Natural killer cell (primary cell): Measurements from ENCODE around the gene RNF7. TPM values are rescaled to one million over a fixed set of nuclear protein-coding genes. Genes with fewer than 3 reads are reported as not detected.

ENCODE experiments used
- ATAC-seq, 3 donors: fragments of 150-1000 bp in 2 of 3; fragments of 200-7000 bp in 1 of 3; cut with Tn5 transposase; 1 replicate in 1 of 3; 2 replicates in 2 of 3; pipeline ENCODE4 v1.10.0; 2021; ENCODE audit warnings: mild to moderate bottlenecking in 2 of 3, moderate library complexity in 2 of 3
- DNase-seq, 2 donors: peaks; one replicate each; pipeline versions ENCODE4 v3.0.0 to v3.0.0-alpha.2; 2013 to 2021; ENCODE audit warnings: mixed read lengths in 1 of 2
- H3K27ac ChIP-seq: one replicate; pipeline ENCODE4 v1.5.1; 2013; ENCODE audit warnings: mild to moderate bottlenecking, low read length
- H3K27me3 ChIP-seq: one replicate; pipeline ENCODE4 v1.6.1; 2013; ENCODE audit warnings: low read length; ENCODE audit not compliant: control insufficient read depth, insufficient read depth
- H3K36me3 ChIP-seq: one replicate; pipeline ENCODE4 v1.6.1; 2013; ENCODE audit warnings: low read length; ENCODE audit not compliant: control insufficient read depth, insufficient read depth
- H3K4me1 ChIP-seq: one replicate; pipeline ENCODE4 v1.6.1; 2013; ENCODE audit warnings: low read length; ENCODE audit not compliant: control insufficient read depth, insufficient read depth
- H3K4me3 ChIP-seq: one replicate; pipeline ENCODE4 v1.5.1; 2013; ENCODE audit warnings: low read length
- H3K9me3 ChIP-seq: one replicate; pipeline ENCODE4 v1.6.1; 2013; ENCODE audit warnings: low read length; ENCODE audit not compliant: control insufficient read depth, insufficient read depth
- H3K27ac Mint-ChIP-seq, 2 donors: one replicate each; pipeline ENCODE4 v1.8.0; 2022; ENCODE audit warnings: mild to moderate bottlenecking in 2 of 2, mixed read lengths in 2 of 2, moderate library complexity in 1 of 2
- H3K27me3 Mint-ChIP-seq, 2 donors: one replicate each; pipeline ENCODE4 v1.8.0; 2022; ENCODE audit warnings: low read depth in 2 of 2, mixed read lengths in 2 of 2
- H3K36me3 Mint-ChIP-seq: one replicate; pipeline ENCODE4 v1.8.0; 2022; ENCODE audit warnings: mixed read lengths
- H3K4me1 Mint-ChIP-seq, 2 donors: one replicate each; pipeline ENCODE4 v1.8.0; 2022; ENCODE audit warnings: mixed read lengths in 2 of 2
- H3K4me3 Mint-ChIP-seq: one replicate; pipeline ENCODE4 v1.8.0; 2022; ENCODE audit warnings: mild to moderate bottlenecking, moderate library complexity, mixed read lengths
- H3K9me3 Mint-ChIP-seq, 2 donors: one replicate each; pipeline ENCODE4 v1.8.0; 2022; ENCODE audit warnings: mixed read lengths in 2 of 2
- WGBS: methylation state at CpG from one replicate; pipeline ENCODE4 v1.1.7; 2013; ENCODE audit warnings: missing lambda C conversion rate; ENCODE audit not compliant: insufficient coverage; 5-methylcytosine and 5-hydroxymethylcytosine counted together
- intact Hi-C: fragments of 100-400 bp; cut with micrococcal nuclease; formaldehyde crosslinking; loops from one replicate; pipeline ENCODE4 v1.14.2; 2022
- total RNA-seq, 4 donors: library from RNA; stranded (reverse); fragments of 120-200 nt in 1 of 4; gene quantifications; one replicate each; pipeline versions ENCODE4 v1.2.3 to v1.2.4, GENCODE V29; 2013 to 2022
- TF ChIP-seq, protein P1 (sequence below): fragments of 200-600 bp; IDR thresholded peaks from one replicate; pipeline ENCODE4 v1.8.0; 2022; ENCODE audit warnings: antibody characterized with exemption

The RNF7 gene
- total RNA-seq, 3 donors from 2014 or later (not counting 1 experiment from before 2014, with no cell fraction given) = 65.0 to 75.0 (median 73.4) TPM

DNA sequence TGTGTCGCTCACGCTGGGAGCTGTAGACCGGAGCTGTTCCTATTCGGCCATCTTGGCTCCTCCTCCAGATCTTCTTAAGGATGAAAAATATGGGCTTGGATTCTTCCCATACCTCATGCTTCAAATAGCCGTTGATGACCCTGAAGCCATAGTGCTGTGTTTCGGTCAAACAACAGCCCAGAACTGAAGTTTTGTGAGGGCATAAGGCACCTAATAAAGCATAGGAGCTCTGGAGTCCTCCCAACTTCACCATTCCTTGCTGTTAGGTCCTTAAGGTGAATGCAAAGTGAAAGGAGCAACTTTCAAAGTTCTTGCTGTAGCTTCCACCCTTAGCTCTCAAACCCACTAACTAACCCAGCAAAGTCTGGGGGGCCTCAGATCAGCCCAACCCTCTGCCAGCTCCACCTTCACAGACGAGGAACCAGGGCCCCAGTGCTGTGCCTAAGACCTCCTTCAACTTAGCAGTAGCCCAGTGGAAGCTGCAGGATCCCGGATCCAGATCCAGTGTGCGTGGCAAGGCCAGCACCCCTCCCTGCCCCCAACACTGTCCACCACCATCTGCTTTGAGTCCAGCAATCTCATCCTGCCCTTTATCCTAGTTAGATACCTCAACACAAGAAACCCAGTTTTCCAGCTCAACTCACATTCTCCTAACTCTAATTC, 25.1 kb downstream of the RNF7 start, which contains the start of gene GRK7:
Gene GRK7 (plus strand): TSS at position 321 of the 663 bp plus-strand sequence. CDS start 14,877 bp downstream, outside the sequence.
- H3K9me3 ChIP-seq = no peaks in the 10 kb centered on the region
- ATAC-seq = no peak
- no peak within 1 kb of the TSS for H3K27ac Mint-ChIP-seq
- H3K27me3 Mint-ChIP-seq = no peaks in the 10 kb centered on the region
- no peaks in the 10 kb centered on the region for H3K27me3 ChIP-seq
- H3K27ac ChIP-seq = no peak within 1 kb of the TSS
- H3K36me3 ChIP-seq = no peaks in the 10 kb centered on the region
- H3K4me3 ChIP-seq = no peak within 1 kb of the TSS
- H3K9me3 Mint-ChIP-seq = no peaks in the 10 kb centered on the region
- intact Hi-C loops = no loop called here
- no peaks in the 10 kb centered on the region for H3K4me1 Mint-ChIP-seq
- H3K4me3 Mint-ChIP-seq = no peak within 1 kb of the TSS
- DNase-seq = no peak
- WGBS = 94% methylated on average over 8 of the region's 9 CpGs
- TF ChIP-seq, protein P1, sequence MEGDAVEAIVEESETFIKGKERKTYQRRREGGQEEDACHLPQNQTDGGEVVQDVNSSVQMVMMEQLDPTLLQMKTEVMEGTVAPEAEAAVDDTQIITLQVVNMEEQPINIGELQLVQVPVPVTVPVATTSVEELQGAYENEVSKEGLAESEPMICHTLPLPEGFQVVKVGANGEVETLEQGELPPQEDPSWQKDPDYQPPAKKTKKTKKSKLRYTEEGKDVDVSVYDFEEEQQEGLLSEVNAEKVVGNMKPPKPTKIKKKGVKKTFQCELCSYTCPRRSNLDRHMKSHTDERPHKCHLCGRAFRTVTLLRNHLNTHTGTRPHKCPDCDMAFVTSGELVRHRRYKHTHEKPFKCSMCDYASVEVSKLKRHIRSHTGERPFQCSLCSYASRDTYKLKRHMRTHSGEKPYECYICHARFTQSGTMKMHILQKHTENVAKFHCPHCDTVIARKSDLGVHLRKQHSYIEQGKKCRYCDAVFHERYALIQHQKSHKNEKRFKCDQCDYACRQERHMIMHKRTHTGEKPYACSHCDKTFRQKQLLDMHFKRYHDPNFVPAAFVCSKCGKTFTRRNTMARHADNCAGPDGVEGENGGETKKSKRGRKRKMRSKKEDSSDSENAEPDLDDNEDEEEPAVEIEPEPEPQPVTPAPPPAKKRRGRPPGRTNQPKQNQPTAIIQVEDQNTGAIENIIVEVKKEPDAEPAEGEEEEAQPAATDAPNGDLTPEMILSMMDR = no peak
- H3K36me3 Mint-ChIP-seq = no peaks in the 10 kb centered on the region
- no peaks in the 10 kb centered on the region for H3K4me1 ChIP-seq

DNA sequence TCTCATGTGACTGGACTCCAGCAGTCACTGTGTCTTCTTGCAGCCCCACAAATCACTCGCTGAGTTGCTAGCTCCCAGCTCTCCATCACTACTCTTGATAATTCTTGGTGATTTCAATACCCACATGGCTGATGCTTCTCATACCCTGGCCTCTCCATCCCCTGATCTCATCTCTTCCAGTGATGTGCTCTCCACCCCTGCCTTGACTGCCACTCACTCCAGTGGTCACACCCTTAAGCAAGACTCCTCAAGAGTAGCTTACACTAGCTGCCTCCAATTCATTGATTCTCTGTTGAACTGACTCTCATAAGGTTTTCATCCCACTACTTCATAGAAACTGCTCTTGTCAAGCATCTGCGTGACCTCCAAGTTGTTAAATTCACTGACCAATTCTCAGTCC, 25.9 kb downstream of the RNF7 start:
- H3K9me3 Mint-ChIP-seq = no peaks in the 10 kb centered on the region
- no peaks in the 10 kb centered on the region for H3K4me1 ChIP-seq
- H3K4me1 Mint-ChIP-seq = no peaks in the 10 kb centered on the region
- no peaks in the 10 kb centered on the region for H3K9me3 ChIP-seq
- ATAC-seq (no peak), DNase-seq (no peak)
- no peak overlapping the region for H3K27ac Mint-ChIP-seq
- WGBS = 96% methylated on average over 2 of the region's 2 CpGs
- TF ChIP-seq, protein P1 = no peak
- intact Hi-C loops = no loop called here
- H3K27me3 Mint-ChIP-seq = no peaks in the 10 kb centered on the region
- no peak overlapping the region for H3K27ac ChIP-seq
- no peaks in the 10 kb centered on the region for H3K27me3 ChIP-seq
- no peaks in the 10 kb centered on the region for H3K36me3 ChIP-seq
- no peak overlapping the region for H3K4me3 ChIP-seq
- H3K36me3 Mint-ChIP-seq = no peaks in the 10 kb centered on the region
- no peak overlapping the region for H3K4me3 Mint-ChIP-seq

DNA sequence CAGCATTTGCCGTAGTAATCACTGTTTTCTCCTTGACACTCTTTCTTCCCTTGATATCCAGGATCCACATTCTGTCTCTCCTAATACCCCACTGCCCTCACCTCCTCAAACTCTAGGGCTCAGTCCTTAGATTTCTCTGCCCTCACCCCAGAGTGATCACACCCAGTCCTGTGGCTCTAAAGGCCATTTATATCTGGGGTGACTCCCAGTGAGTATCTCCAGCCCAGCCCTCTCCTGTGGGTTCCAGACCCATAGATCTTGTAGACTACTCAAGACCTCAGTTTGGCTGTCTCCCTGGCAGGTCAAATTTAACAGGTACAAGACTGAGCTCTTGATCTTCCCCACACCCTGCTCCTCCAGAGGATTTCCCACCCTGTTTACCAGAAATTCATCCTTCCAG, 26.4 kb downstream of the RNF7 start:
- Histone ChIP-seq H3K27me3 (no peaks in the 10 kb centered on the region), H3K9me3 (no peaks in the 10 kb centered on the region), H3K36me3 (no peaks in the 10 kb centered on the region), H3K4me3 (no peak overlapping the region), H3K4me1 (no peaks in the 10 kb centered on the region), H3K27ac (no peak overlapping the region)
- no peaks in the 10 kb centered on the region for H3K9me3 Mint-ChIP-seq
- no peaks in the 10 kb centered on the region for H3K36me3 Mint-ChIP-seq
- H3K4me1 Mint-ChIP-seq = no peaks in the 10 kb centered on the region
- no peak for DNase-seq
- TF ChIP-seq, protein P1 = no peak
- intact Hi-C loops = no loop called here
- H3K27ac Mint-ChIP-seq = no peak overlapping the region
- WGBS = 94% methylated on average over 1 of the region's 1 CpG
- no peak for ATAC-seq
- H3K27me3 Mint-ChIP-seq = no peaks in the 10 kb centered on the region
- no peak overlapping the region for H3K4me3 Mint-ChIP-seq

DNA sequence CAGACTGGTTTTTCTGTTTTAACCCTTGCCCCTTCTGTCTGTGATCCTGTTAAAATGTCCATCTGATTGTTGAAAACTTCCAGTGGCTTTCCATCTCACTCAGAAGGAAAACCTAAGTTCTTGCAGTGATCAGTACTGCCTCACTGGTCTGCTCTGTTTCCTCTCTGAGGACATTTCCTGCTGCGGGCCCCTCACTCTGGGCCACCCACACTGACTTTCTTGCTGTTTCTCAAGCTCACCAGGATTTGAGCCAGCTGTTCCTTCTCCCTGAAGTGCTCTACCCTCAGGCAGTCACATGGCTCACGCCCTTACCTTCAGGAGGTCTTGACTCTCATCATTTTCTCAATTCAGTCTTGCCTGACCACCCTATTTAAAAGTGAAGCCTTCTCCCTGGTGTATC, 26.9 kb downstream of the RNF7 start:
- intact Hi-C loops = no loop called here
- no peaks in the 10 kb centered on the region for H3K4me1 ChIP-seq
- no peaks in the 10 kb centered on the region for H3K9me3 Mint-ChIP-seq
- no peaks in the 10 kb centered on the region for H3K36me3 Mint-ChIP-seq
- no peaks in the 10 kb centered on the region for H3K4me1 Mint-ChIP-seq
- no peaks in the 10 kb centered on the region for H3K27me3 ChIP-seq
- no peaks in the 10 kb centered on the region for H3K27me3 Mint-ChIP-seq
- no peaks in the 10 kb centered on the region for H3K36me3 ChIP-seq
- H3K4me3 ChIP-seq = no peak overlapping the region
- H3K27ac ChIP-seq = no peak overlapping the region
- H3K4me3 Mint-ChIP-seq = no peak overlapping the region
- 77% methylated on average over 2 of the region's 2 CpGs for WGBS
- H3K9me3 ChIP-seq = no peaks in the 10 kb centered on the region
- ATAC-seq (no peak), DNase-seq (no peak)
- TF ChIP-seq, protein P1 = no peak
- no peak overlapping the region for H3K27ac Mint-ChIP-seq
